ENCODE data around the gene MFSD2A. TPM values are rescaled to one million over a fixed set of nuclear protein-coding genes. Genes with fewer than 3 reads are reported as not detected.

The MFSD2A gene
- total RNA-seq, 1 experiment from 2014 or later, result 19.9 TPM

DNA sequence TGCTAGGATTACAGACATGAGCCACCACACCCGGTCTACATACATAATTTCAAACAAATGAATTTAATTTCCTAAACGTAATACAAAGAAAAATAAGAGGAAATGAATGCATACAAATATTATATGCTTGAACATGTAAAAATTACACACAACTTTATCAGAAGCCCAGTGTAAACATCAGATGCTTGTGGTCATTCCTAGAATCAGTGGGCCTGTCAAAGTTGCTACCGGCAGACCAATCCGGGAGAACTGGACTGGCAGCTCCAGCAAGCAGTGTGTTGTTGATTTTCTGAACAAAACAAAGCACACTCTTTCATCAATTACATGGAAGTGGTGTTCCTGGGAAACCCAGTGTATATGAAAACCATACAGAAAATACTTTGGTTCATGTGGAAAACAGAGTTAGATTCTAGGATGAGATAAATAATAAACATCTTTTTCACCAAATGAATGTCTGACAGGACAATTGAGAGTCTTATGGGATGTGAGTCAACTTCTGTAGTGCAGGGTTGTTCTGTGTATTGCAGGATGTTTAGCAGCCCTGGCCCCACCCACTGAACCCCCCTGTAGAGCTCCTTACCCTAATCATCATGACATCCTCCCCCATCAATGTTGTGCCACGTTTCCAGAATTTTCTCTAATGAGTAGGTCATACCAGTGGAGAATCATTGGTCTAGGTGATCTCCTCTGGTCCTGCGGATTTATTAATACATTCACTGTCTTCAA lies 33.8 kb downstream of the MFSD2A start:
- H3K27me3 Mint-ChIP-seq (ENCODE audit: low read depth), result no peaks in the 10 kb centered on the region
- Histone ChIP-seq H3K14ac (ENCODE audit: insufficient read depth, low read length) (no peak overlapping the region), H2BK15ac (ENCODE audit: low read depth, low read length) (no peak overlapping the region), H3K27me3 (ENCODE audit: insufficient read depth, low read length) (no peaks in the 10 kb centered on the region), H3K23me2 (ENCODE audit: insufficient read length, low read depth, low read length, poor library complexity, severe bottlenecking) (no peaks in the 10 kb centered on the region), H3T11ph (ENCODE audit: low read length) (no peak overlapping the region), H2BK20ac (ENCODE audit: low read depth, low read length, poor library complexity, severe bottlenecking) (no peak overlapping the region), H3K9ac (ENCODE audit: extremely low read depth, insufficient read length, low read length) (no peak overlapping the region), H2BK5ac (ENCODE audit: insufficient read length, low read length) (no peak overlapping the region), H3K4me1 (ENCODE audit: insufficient read depth, low read length) (peaks cover 7% of the 10 kb centered on the region; the same call in 1 of the 2 replicates), H3K27ac (ENCODE audit: insufficient read length, low read depth, low read length) (no peak overlapping the region), H2BK12ac (ENCODE audit: insufficient read length, low read depth, low read length) (no peak overlapping the region), H4K20me1 (ENCODE audit: control insufficient read depth, insufficient read depth, insufficient read length) (no peaks in the 10 kb centered on the region), H2AK5ac (ENCODE audit: insufficient read length, low read length) (no peak overlapping the region), H3K56ac (ENCODE audit: insufficient read length, low read depth, low read length) (no peak overlapping the region), H4K8ac (replicated peaks; ENCODE audit: insufficient read length, low read depth, low read length) (no peak overlapping the region), H3K79me1 (ENCODE audit: insufficient read depth, low read depth, low read length, poor library complexity, severe bottlenecking) (no peaks in the 10 kb centered on the region), H4K5ac (ENCODE audit: insufficient read length, low read depth, low read length) (no peak overlapping the region), H3K23ac (ENCODE audit: insufficient read length, low read depth, low read length) (no peak overlapping the region), H3K18ac (ENCODE audit: insufficient read length, low read depth, low read length) (no peak overlapping the region), H3K4ac (ENCODE audit: low read depth, low read length) (no peak overlapping the region), H3K9me3 (ENCODE audit: control insufficient read depth, low read depth, low read length) (no peaks in the 10 kb centered on the region), H2BK120ac (ENCODE audit: low read depth, low read length, poor library complexity, severe bottlenecking) (no peak overlapping the region), H3K79me2 (ENCODE audit: insufficient read depth, low read length) (no peaks in the 10 kb centered on the region), H2AFZ (ENCODE audit: low read length) (no peak overlapping the region), H4K91ac (ENCODE audit: insufficient read length, low read depth, low read length) (no peak overlapping the region), H3K4me2 (ENCODE audit: insufficient read depth, insufficient read length, low read length) (no peak overlapping the region)
- H3K9me3 Mint-ChIP-seq, result no peaks in the 10 kb centered on the region
- DNase-seq, result no peak
- TF ChIP-seq CTCF (conservative IDR thresholded peaks at IDR 0.05), result no peak
- no peak overlapping the region for H3K4me3 Mint-ChIP-seq
- peaks cover 11 to 13% of the 10 kb centered on the region in 2 experiments for H3K4me1 Mint-ChIP-seq
- H3K27ac Mint-ChIP-seq, result no peak overlapping the region
- no peaks in the 10 kb centered on the region for H3K36me3 Mint-ChIP-seq (ENCODE audit: insufficient read depth in 1 of 3, low read depth in 3 of 3)
- WGBS (ENCODE audit: extremely low coverage, insufficient read length, low lambda C conversion rate), result no CpG with 5 or more reads among the region's 6 CpGs

Data from H9 (cell line).